ENCODE data around the gene PIWIL4. TPM values are rescaled to one million over a fixed set of nuclear protein-coding genes. Genes with fewer than 3 reads are reported as not detected.

PIWIL4 gene
- 1 to 10 TPM in 2 of 8 experiments, under 1 TPM in 6; 0.43 to 4.5 (median 0.76) TPM for total RNA-seq

- Histone ChIP-seq H3K27ac (no peak within 1 kb of the TSS), H3K4me1 (replicated peaks in 1 of 2) (no peaks in the 10 kb centered on the region), H3K4me3 (no peak within 1 kb of the TSS)
- ATAC-seq (replicated peaks in 6 of 8), result no peak
- in situ Hi-C loops (cut with MboI; ENCODE audit: low pct_unique_long_range_greater_than_20kb in 2 of 9, low sequenced_read_pairs in 9 of 9, unreplicated experiment in 9 of 9), result no loop called here
- 80 to 100% (median 95%) methylated on average over 2 to 24 of the region's 25 CpGs; no CpG with 5 or more reads in 1 of the 10 experiments for WGBS, 10 experiments
These were observed at the start of gene PIWIL4 for GRCh38 chr11:94567181-94567670. TSS of gene PIWIL4 (plus strand) at chr11:94567368. CDS start at chr11:94567519, 151 bp downstream.

GRCh38 chr11:94518300-94518699 is 48.9 kb upstream of the PIWIL4 start:
- Histone ChIP-seq H3K4me1 (replicated peaks in 1 of 2) (no peaks in the 10 kb centered on the region), H3K4me3 (no peak overlapping the region), H3K27ac (no peak overlapping the region)
- WGBS, 10 experiments, result 8 to 81% (median 60%) methylated on average over 1 to 4 of the region's 4 CpGs
- ATAC-seq (replicated peaks in 6 of 8), result no peak
- in situ Hi-C loops (cut with MboI; ENCODE audit: low pct_unique_long_range_greater_than_20kb in 2 of 9, low sequenced_read_pairs in 9 of 9, unreplicated experiment in 9 of 9), result loop anchor here in 1 of 9 experiments (25.0 kb wide), 1 partner anchor 631 kb away; no protein-coding TSS in a partner anchor

- WGBS, 10 experiments, result 0 to 30% (median 10%) methylated on average over 2 to 5 of the region's 5 CpGs; no CpG with 5 or more reads in 1 of the 10 experiments
- Histone ChIP-seq H3K27ac (no peak overlapping the region), H3K4me1 (replicated peaks in 1 of 2) (no peaks in the 10 kb centered on the region), H3K4me3 (no peak overlapping the region)
- in situ Hi-C loops (cut with MboI; ENCODE audit: low pct_unique_long_range_greater_than_20kb in 2 of 9, low sequenced_read_pairs in 9 of 9, unreplicated experiment in 9 of 9), result loop anchor here in 1 of 9 experiments (5.0 to 25.0 kb wide), 2 partner anchors 78 to 632 kb away; no protein-coding TSS in a partner anchor
- peak in 4 of 8 experiments; percentile 29 to 61 (median 58) for ATAC-seq (replicated peaks in 6 of 8)
These were observed 47.6 kb upstream of the PIWIL4 start for GRCh38 chr11:94519478-94520084.

GRCh38 chr11:94521684-94522083 is 45.5 kb upstream of the PIWIL4 start:
- in situ Hi-C loops (cut with MboI; ENCODE audit: low pct_unique_long_range_greater_than_20kb in 2 of 9, low sequenced_read_pairs in 9 of 9, unreplicated experiment in 9 of 9), result loop anchor here in 1 of 9 experiments (5.0 to 25.0 kb wide), 2 partner anchors 76 to 634 kb away; no protein-coding TSS in a partner anchor
- no peak overlapping the region for H3K27ac ChIP-seq
- 0 to 90% (median 56%) methylated on average over 1 to 5 of the region's 5 CpGs for WGBS, 10 experiments
- ATAC-seq (replicated peaks in 6 of 8), result peak in 3 of 8 experiments; percentile 48 to 69 (median 56)
- no peaks in the 10 kb centered on the region for H3K4me1 ChIP-seq (replicated peaks in 1 of 2)
- H3K4me3 ChIP-seq, result no peak overlapping the region

- in situ Hi-C loops (cut with MboI; ENCODE audit: low pct_unique_long_range_greater_than_20kb in 2 of 9, low sequenced_read_pairs in 9 of 9, unreplicated experiment in 9 of 9), result loop anchor here in 1 of 9 experiments (5.0 to 25.0 kb wide), 2 partner anchors 73 to 637 kb away; no protein-coding TSS in a partner anchor
- no peak for ATAC-seq (replicated peaks in 6 of 8)
- no peak overlapping the region for H3K4me3 ChIP-seq
- H3K4me1 ChIP-seq (replicated peaks in 1 of 2), result no peaks in the 10 kb centered on the region
- WGBS, 10 experiments, result 20 to 82% (median 75%) methylated on average over 1 of the region's 1 CpG; no CpG with 5 or more reads in 1 of the 10 experiments
- H3K27ac ChIP-seq, result no peak overlapping the region
These were observed 42.8 kb upstream of the PIWIL4 start for GRCh38 chr11:94524341-94524740.

GRCh38 chr11:94525546-94526324 is 41.4 kb upstream of the PIWIL4 start:
- in situ Hi-C loops (cut with MboI; ENCODE audit: low pct_unique_long_range_greater_than_20kb in 2 of 9, low sequenced_read_pairs in 9 of 9, unreplicated experiment in 9 of 9), result no loop called here
- no peak overlapping the region for H3K4me3 ChIP-seq
- peak in 3 of 8 experiments; percentile 33 to 56 (median 49) for ATAC-seq (replicated peaks in 6 of 8)
- H3K4me1 ChIP-seq (replicated peaks in 1 of 2), result no peaks in the 10 kb centered on the region
- H3K27ac ChIP-seq, result no peak overlapping the region
- 18 to 100% (median 43%) methylated on average over 2 to 5 of the region's 5 CpGs; no CpG with 5 or more reads in 1 of the 10 experiments for WGBS, 10 experiments

GRCh38 chr11:94526645-94527438 is 40.3 kb upstream of the PIWIL4 start:
- Histone ChIP-seq H3K4me1 (replicated peaks in 1 of 2) (no peaks in the 10 kb centered on the region), H3K4me3 (no peak overlapping the region), H3K27ac (no peak overlapping the region)
- ATAC-seq (replicated peaks in 6 of 8), result no peak
- in situ Hi-C loops (cut with MboI; ENCODE audit: low pct_unique_long_range_greater_than_20kb in 2 of 9, low sequenced_read_pairs in 9 of 9, unreplicated experiment in 9 of 9), result no loop called here
- 5 to 100% (median 70%) methylated on average over 1 to 4 of the region's 4 CpGs for WGBS, 10 experiments

- no peak overlapping the region for H3K4me3 ChIP-seq
- no peaks in the 10 kb centered on the region for H3K4me1 ChIP-seq (replicated peaks in 1 of 2)
- ATAC-seq (replicated peaks in 6 of 8), result no peak
- in situ Hi-C loops (cut with MboI; ENCODE audit: low pct_unique_long_range_greater_than_20kb in 2 of 9, low sequenced_read_pairs in 9 of 9, unreplicated experiment in 9 of 9), result no loop called here
- H3K27ac ChIP-seq, result no peak overlapping the region
These were observed 38.6 kb upstream of the PIWIL4 start for GRCh38 chr11:94528551-94528950.

GRCh38 chr11:94532211-94532610 is 35.0 kb upstream of the PIWIL4 start:
- no peak overlapping the region for H3K27ac ChIP-seq
- no peaks in the 10 kb centered on the region for H3K4me1 ChIP-seq (replicated peaks in 1 of 2)
- WGBS, 10 experiments, result 71 to 100% (median 89%) methylated on average over 1 to 3 of the region's 3 CpGs
- ATAC-seq (replicated peaks in 6 of 8), result no peak
- in situ Hi-C loops (cut with MboI; ENCODE audit: low pct_unique_long_range_greater_than_20kb in 2 of 9, low sequenced_read_pairs in 9 of 9, unreplicated experiment in 9 of 9), result no loop called here
- H3K4me3 ChIP-seq, result no peak overlapping the region

GRCh38 chr11:94533206-94533605 is 34.0 kb upstream of the PIWIL4 start:
- in situ Hi-C loops (cut with MboI; ENCODE audit: low pct_unique_long_range_greater_than_20kb in 2 of 9, low sequenced_read_pairs in 9 of 9, unreplicated experiment in 9 of 9), result no loop called here
- 56 to 100% (median 73%) methylated on average over 1 of the region's 1 CpG; no CpG with 5 or more reads in 4 of the 10 experiments for WGBS, 10 experiments
- no peak for ATAC-seq (replicated peaks in 6 of 8)

GRCh38 chr11:94533696-94534630 is 33.2 kb upstream of the PIWIL4 start:
- H3K4me1 ChIP-seq (replicated peaks in 1 of 2), result no peaks in the 10 kb centered on the region
- H3K4me3 ChIP-seq, result no peak overlapping the region
- 15 to 100% (median 72%) methylated on average over 1 to 6 of the region's 6 CpGs for WGBS, 10 experiments
- no peak for ATAC-seq (replicated peaks in 6 of 8)
- in situ Hi-C loops (cut with MboI; ENCODE audit: low pct_unique_long_range_greater_than_20kb in 2 of 9, low sequenced_read_pairs in 9 of 9, unreplicated experiment in 9 of 9), result no loop called here
- H3K27ac ChIP-seq, result no peak overlapping the region

More at GRCh38 chr11:94533206-94533605, 34.0 kb upstream of the PIWIL4 start:
- H3K4me1 ChIP-seq (replicated peaks in 1 of 2), result no peaks in the 10 kb centered on the region
- H3K4me3 ChIP-seq, result no peak overlapping the region
- no peak overlapping the region for H3K27ac ChIP-seq

- ATAC-seq (replicated peaks in 6 of 8), result no peak
- Histone ChIP-seq H3K27ac (no peak overlapping the region), H3K4me3 (no peak overlapping the region), H3K4me1 (replicated peaks in 1 of 2) (no peaks in the 10 kb centered on the region)
- in situ Hi-C loops (cut with MboI; ENCODE audit: low pct_unique_long_range_greater_than_20kb in 2 of 9, low sequenced_read_pairs in 9 of 9, unreplicated experiment in 9 of 9), result no loop called here
These were observed 30.8 kb upstream of the PIWIL4 start for GRCh38 chr11:94536386-94536785.

All from motor neuron (in vitro differentiated cells).